Measurements from ENCODE around the gene PEF1. TPM values are rescaled to one million over a fixed set of nuclear protein-coding genes. Genes with fewer than 3 reads are reported as not detected.

PEF1 gene
- total and polyA plus RNA-seq, 2 donors (not counting 3 experiments of a cell fraction or from before 2014, with no cell fraction given) = 73.3 to 161 TPM

- BruUV-seq (replicated peaks) = no TSS peak
- Histone ChIP-seq H3K4me1 (ENCODE audit: control insufficient read depth, extremely low read depth, insufficient read depth, low read length) (no peaks in the 10 kb centered on the region), H2AFZ (ENCODE audit: low read depth, low read length) (no peak overlapping the region), H3K27ac (ENCODE audit: insufficient read depth, low read depth, low read length) (no peak overlapping the region), H3K4me3 (replicated peaks in 1 of 3; ENCODE audit: insufficient read depth in 1 of 3, low read depth in 1 of 3, low read length in 3 of 3) (no peak overlapping the region), H4K20me1 (replicated peaks; ENCODE audit: control insufficient read depth, extremely low read depth, insufficient read depth, low read length) (no peaks in the 10 kb centered on the region), H3K9ac (replicated peaks; ENCODE audit: extremely low read depth, insufficient read depth, low read length) (no peak overlapping the region), H3K36me3 (ENCODE audit: control insufficient read depth in 2 of 2, extremely low read depth in 1 of 2, insufficient read depth in 2 of 2, low read length in 2 of 2) (peaks cover 10 to 31% of the 10 kb centered on the region in 2 experiments), H3K27me3 (ENCODE audit: control insufficient read depth in 2 of 2, insufficient read depth in 2 of 2, low read length in 2 of 2) (no peaks in the 10 kb centered on the region), H3K9me3 (replicated peaks; ENCODE audit: control insufficient read depth, insufficient read depth, low read length) (no peaks in the 10 kb centered on the region), H3K9me1 (replicated peaks; ENCODE audit: control insufficient read depth, extremely low read depth, insufficient read depth, low read length) (no peaks in the 10 kb centered on the region), H3K79me2 (ENCODE audit: control insufficient read depth, insufficient read depth, low read length) (no peaks in the 10 kb centered on the region), H3K4me2 (ENCODE audit: insufficient read depth, low read length) (no peak overlapping the region)
- CTCF ChIA-PET = interaction anchor here (0.8 to 1.5 kb wide), 2 partner anchors 9 to 15 kb away, joined by 3 to 4 read pairs; partner anchors contain the start of gene HCRTR1
- POLR2A ChIA-PET = no interaction called here
- DNase-seq (ENCODE audit: low read depth, low spot score) (no peak), FAIRE-seq (no peak)
- dilution Hi-C loops (cut with MboI; ENCODE audit: extremely low pct_ligation_motif_present, low sequenced_read_pairs) = no loop called here
- intact Hi-C loops (cut with micrococcal nuclease) = no loop called here
- TF ChIP-seq GATA2 (IDR thresholded peaks at IDR 0.05; ENCODE audit: insufficient read depth, insufficient read length, low read depth, low read length) = no peak
- TF ChIP-seq MYC (IDR thresholded peaks at IDR 0.05; ENCODE audit: low read depth, low read length) = no peak
- no peak for TF ChIP-seq FOS (IDR thresholded peaks at IDR 0.05; ENCODE audit: borderline replicate concordance, insufficient read depth, low read length)
- TF ChIP-seq CTCF (IDR thresholded peaks at IDR 0.05; ENCODE audit: extremely low read depth in 1 of 2, insufficient read depth in 1 of 2, low read depth in 1 of 2, low read length in 2 of 2) = no peak
- no peak for TF ChIP-seq EZH2 (IDR thresholded peaks at IDR 0.05; ENCODE audit: borderline replicate concordance, low read depth, low read length, severe bottlenecking)
- TF ChIP-seq POLR2A (IDR thresholded peaks at IDR 0.05; ENCODE audit: low read depth, low read length) = no peak
- TF ChIP-seq POLR2AphosphoS5 (IDR thresholded peaks at IDR 0.05; ENCODE audit: insufficient read depth, low read depth, low read length) = no peak
Measured at GRCh38 chr1:31626223-31627207, 18.2 kb downstream of the PEF1 start.
